DOHH2 (cell line): ENCODE data around the gene DIP2B.

Experiments
- CTCF ChIP-seq: fragments of 200-600 bp; sonication (generic); IDR thresholded peaks from one replicate; pipeline ENCODE4 v1.5.1; 2014; ENCODE audit warnings: antibody characterized with exemption, mild to moderate bottlenecking, low read depth, low read length; ENCODE audit not compliant: poor library complexity, severe bottlenecking
- EZH2phosphoT487 ChIP-seq: fragments of 200-600 bp; sonication (generic); IDR thresholded peaks from 2 replicates; pipeline ENCODE4 v1.6.1; 2017; ENCODE audit warnings: borderline replicate concordance, mild to moderate bottlenecking, antibody characterized with exemption, low read length, moderate library complexity, mixed read lengths

- TF ChIP-seq EZH2phosphoT487 (no peak), CTCF (no peak)
Measured at GRCh38 chr12:50515587-50515986, 10.8 kb downstream of the DIP2B start.
